SK-N-SH (cell line): ENCODE measurements around the gene FPR2. TPM values are rescaled to one million over a fixed set of nuclear protein-coding genes. Genes with fewer than 3 reads are reported as not detected.

Experiments
- CTCF ChIA-PET: fragments of 300-600, 350-600 bp; formaldehyde crosslinking; extraction: SDS; loops from one replicate; lab custom pipeline; 2021; lab: Yijun Ruan, JAX
- POLR2A ChIA-PET: fragments of 350-600 bp; sonication (Branson Sonifier 250); formaldehyde crosslinking; extraction: SDS; loops from one replicate; lab custom pipeline; 2020; ENCODE audit warnings: antibody characterized with exemption, inconsistent platforms; lab: Yijun Ruan, JAX
- DNase-seq: peaks from one replicate; pipeline ENCODE4 v3.0.0; 2012
- H2AFZ ChIP-seq: fragments of 200-600 bp; sonication (generic); 2 replicates; pipeline ENCODE4 v1.8.1; 2016; ENCODE audit warnings: antibody characterized with exemption, mild to moderate bottlenecking, low read depth
- H3F3A ChIP-seq: fragments of 200-600 bp; sonication (generic); replicated peaks from 2 replicates; pipeline ENCODE3; 2016; ENCODE audit warnings: antibody characterized with exemption, mild to moderate bottlenecking; ENCODE audit not compliant: insufficient read depth
- H3K27ac ChIP-seq, 2 experiments: fragments of 200-500 bp in 1 of 2; fragments of 200-600 bp in 1 of 2; sonication (Bioruptor generic) in 1 of 2; sonication (generic), shearing (Covaris generic) in 1 of 2; 2 replicates each; pipeline versions ENCODE4 v1.5.1 to v1.6.1; 2014 to 2016; ENCODE audit warnings: low read depth in 2 of 2, inconsistent platforms in 1 of 2, low read length in 1 of 2, mild to moderate bottlenecking in 1 of 2, mixed read lengths in 1 of 2
- H3K27me3 ChIP-seq: fragments of 200-600 bp; sonication (generic), shearing (Covaris generic); 2 replicates; pipeline ENCODE4 v1.6.1; 2016; ENCODE audit warnings: mixed run types; ENCODE audit not compliant: insufficient read depth
- H3K36me3 ChIP-seq, 2 experiments: fragments of 200-500 bp in 1 of 2; fragments of 200-600 bp in 1 of 2; sonication (Bioruptor generic) in 1 of 2; sonication (generic) in 1 of 2; replicated peaks in 1 of 2; 2 replicates each; pipeline versions ENCODE3 to v1.5.1; 2014 to 2016; ENCODE audit warnings: low read length in 1 of 2, mild to moderate bottlenecking in 1 of 2; ENCODE audit not compliant: insufficient read depth in 2 of 2, control insufficient read depth in 1 of 2
- H3K4me1 ChIP-seq, 2 experiments: fragments of 200-500 bp in 1 of 2; fragments of 200-600 bp in 1 of 2; sonication (Bioruptor generic) in 1 of 2; sonication (generic), shearing (Covaris generic) in 1 of 2; 2 replicates each; pipeline versions ENCODE4 v1.5.1 to v1.6.1; 2014 to 2016; ENCODE audit warnings: low read depth in 1 of 2, low read length in 1 of 2, mixed run types in 1 of 2; ENCODE audit not compliant: insufficient read depth in 2 of 2, control insufficient read depth in 1 of 2
- H3K4me2 ChIP-seq: fragments of 200-600 bp; sonication (generic), shearing (Covaris generic); 2 replicates; pipeline ENCODE4 v1.6.1; 2017; ENCODE audit warnings: mixed run types
- H3K4me3 ChIP-seq, 2 experiments: fragments of 200-500 bp in 1 of 2; fragments of 200-600 bp in 1 of 2; sonication (Bioruptor generic) in 1 of 2; sonication (generic), shearing (Covaris generic) in 1 of 2; 2 replicates each; pipeline versions ENCODE4 v1.5.1 to v1.8.1; 2014 to 2016; ENCODE audit warnings: low read depth in 2 of 2, inconsistent platforms in 1 of 2, low read length in 1 of 2, mild to moderate bottlenecking in 1 of 2, mixed read lengths in 1 of 2, moderate library complexity in 1 of 2
- H3K79me2 ChIP-seq: fragments of 200-600 bp; sonication (generic); 2 replicates; pipeline ENCODE4 v1.8.1; 2017; ENCODE audit warnings: mild to moderate bottlenecking; ENCODE audit not compliant: insufficient read depth
- H3K9ac ChIP-seq: fragments of 200-600 bp; sonication (generic); 2 replicates; pipeline ENCODE4 v1.6.1; 2017; ENCODE audit warnings: mixed run types
- H3K9me2 ChIP-seq: fragments of 200-600 bp; sonication (generic); 2 replicates; pipeline ENCODE4 v1.6.1; 2017; ENCODE audit warnings: mixed run types
- H3K9me3 ChIP-seq: fragments of 200-600 bp; sonication (generic); 2 replicates; pipeline ENCODE4 v1.6.1; 2017; ENCODE audit warnings: mixed run types, mild to moderate bottlenecking, moderate library complexity
- H4K20me1 ChIP-seq: fragments of 200-600 bp; sonication (generic); 2 replicates; pipeline ENCODE4 v1.6.1; 2017; ENCODE audit warnings: mild to moderate bottlenecking, mixed run types; ENCODE audit not compliant: insufficient read depth
- EP300 ChIP-seq, 2 experiments: IDR thresholded peaks; 2 replicates each; pipeline versions ENCODE4 v1.4.0 to v1.6.1; 2012; ENCODE audit warnings: borderline replicate concordance in 1 of 2, low read depth in 1 of 2, low read length in 1 of 2
- FOXJ3 ChIP-seq: sonication (generic); formaldehyde crosslinking; IDR thresholded peaks from 2 replicates; pipeline ENCODE4 v1.5.1; 2020; ENCODE audit warnings: mild to moderate bottlenecking, missing genetic modification reagents
- FOXM1 ChIP-seq: IDR thresholded peaks from 2 replicates; pipeline ENCODE4 v1.4.0; 2012; ENCODE audit warnings: low read depth, mild to moderate bottlenecking
- GABPA ChIP-seq: IDR thresholded peaks from 2 replicates; pipeline ENCODE4 v1.4.0; 2012; ENCODE audit warnings: low read depth, mild to moderate bottlenecking
- GATA2 ChIP-seq: sonication (generic); formaldehyde crosslinking; IDR thresholded peaks from 2 replicates; pipeline ENCODE4 v1.5.0; 2020; ENCODE audit warnings: mild to moderate bottlenecking, missing genetic modification reagents
- JUND ChIP-seq: IDR thresholded peaks from 2 replicates; pipeline ENCODE4 v1.4.0; 2012
- MEF2A ChIP-seq: IDR thresholded peaks from 2 replicates; pipeline ENCODE4 v1.4.0; 2012; ENCODE audit warnings: low read depth, borderline replicate concordance
- MXI1 ChIP-seq: IDR thresholded peaks from 2 replicates; pipeline ENCODE4 v1.6.1; 2012; ENCODE audit warnings: mild to moderate bottlenecking, low read depth, low read length, improper control_type of control experiment
- NRF1 ChIP-seq: IDR thresholded peaks from 2 replicates; pipeline ENCODE4 v1.6.1; 2012; ENCODE audit warnings: low read depth, mild to moderate bottlenecking, low read length
- POLR2AphosphoS5 ChIP-seq: IDR thresholded peaks from 2 replicates; pipeline ENCODE4 v1.6.1; 2012; ENCODE audit warnings: low read depth, low read length
- RCOR1 ChIP-seq: fragments of 150-350 bp; IDR thresholded peaks from 2 replicates; pipeline ENCODE4 v1.6.1; 2017; ENCODE audit warnings: antibody characterized with exemption, low read length
- SIN3A ChIP-seq: IDR thresholded peaks from 2 replicates; pipeline ENCODE4 v1.6.1; 2012; ENCODE audit warnings: low read depth, mild to moderate bottlenecking, low read length, moderate library complexity, borderline replicate concordance
- SMC3 ChIP-seq: IDR thresholded peaks from 2 replicates; pipeline ENCODE4 v1.6.1; 2012; ENCODE audit warnings: low read depth, low read length, improper control_type of control experiment
- TAF1 ChIP-seq: IDR thresholded peaks from 2 replicates; pipeline ENCODE4 v1.6.1; 2012; ENCODE audit warnings: low read depth, mild to moderate bottlenecking, low read length, moderate library complexity, borderline replicate concordance
- TCF12 ChIP-seq: IDR thresholded peaks from 2 replicates; pipeline ENCODE4 v1.4.0; 2012
- WGBS: methylation state at CpG from one replicate; pipeline ENCODE4 v1.1.6; 2017; ENCODE audit warnings: low lambda C conversion rate; 5-methylcytosine and 5-hydroxymethylcytosine counted together
- polyA plus RNA-seq, 3 experiments: library from polyadenylated mRNA; depleted of rRNA; stranded (reverse); fragments of >200 nt; gene quantifications; 2 replicates each; pipeline ENCODE4 v1.2.3, GENCODE V29; 2012
- TF ChIP-seq, protein P1 (sequence below): fragments of 200-600 bp; sonication (generic); IDR thresholded peaks from 2 replicates; pipeline ENCODE4 v1.6.1; 2017; ENCODE audit warnings: antibody characterized with exemption, mild to moderate bottlenecking, moderate library complexity
- TF ChIP-seq, protein P2 (sequence below): fragments of 150-350 bp; IDR thresholded peaks from 2 replicates; pipeline ENCODE4 v1.6.1; 2017; ENCODE audit warnings: antibody characterized with exemption, low read length, low read depth, borderline replicate concordance
- TF ChIP-seq, protein P3 (sequence below): fragments of 150-350 bp; IDR thresholded peaks from 2 replicates; pipeline ENCODE4 v1.6.1; 2016; ENCODE audit warnings: mild to moderate bottlenecking, low read depth, low read length
- TF ChIP-seq, protein P4 (sequence below): IDR thresholded peaks from 2 replicates; pipeline ENCODE4 v1.6.1; 2012; ENCODE audit warnings: mild to moderate bottlenecking, low read depth, low read length, moderate library complexity
- TF ChIP-seq, protein P5 (sequence below): IDR thresholded peaks from 2 replicates; pipeline ENCODE4 v1.4.0; 2012; ENCODE audit warnings: low read depth, borderline replicate concordance

The FPR2 gene
- polyA plus RNA-seq, 1 of the 3 experiments (the other 2 are of a cell fraction), result not detected

DNA sequence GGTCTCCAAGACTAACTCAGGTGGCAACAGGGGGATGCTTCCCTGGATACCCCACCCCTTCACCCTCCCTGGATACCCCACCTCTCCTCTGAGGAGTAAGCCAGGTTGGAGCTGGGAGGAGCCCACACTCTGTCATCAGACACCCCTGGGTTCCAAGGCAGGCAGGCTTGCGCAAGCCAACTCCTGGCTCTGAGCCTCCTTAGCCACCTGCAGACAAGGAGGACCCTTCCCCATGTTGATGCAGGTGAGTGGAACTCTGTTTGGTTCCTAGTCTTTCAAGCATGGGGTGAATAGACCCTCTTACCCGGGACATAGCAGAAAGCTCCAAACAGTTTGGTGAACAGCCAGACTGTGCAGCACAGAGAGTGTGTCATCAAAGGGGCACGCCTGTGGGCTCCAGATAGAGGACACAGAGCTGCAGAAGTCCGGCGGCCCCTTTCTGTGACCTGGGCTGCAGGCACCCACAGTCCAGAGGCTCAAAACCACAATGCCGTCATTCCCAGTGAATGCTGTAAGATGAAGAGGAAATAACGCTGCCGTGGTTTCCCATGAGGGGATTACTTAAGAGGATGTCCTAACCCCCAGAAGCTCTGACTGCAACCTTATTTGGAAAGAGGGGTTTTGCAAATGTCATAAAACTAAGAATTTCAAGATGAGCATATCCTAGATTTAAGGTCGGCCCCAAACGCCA lies 25.1 kb upstream of the FPR2 start:
- Histone ChIP-seq H3K9me3 (no peaks in the 10 kb centered on the region), H3K79me2 (no peaks in the 10 kb centered on the region), H3K9ac (no peak overlapping the region), H3K4me3 (no peak overlapping the region), H3F3A (no peaks in the 10 kb centered on the region), H3K4me2 (0 out of 2 replicates have a peak overlapping the region, but pooled peaks have one; percentile 6), H2AFZ (no peak overlapping the region), H3K9me2 (no peaks in the 10 kb centered on the region), H4K20me1 (no peaks in the 10 kb centered on the region), H3K36me3 (no peaks in the 10 kb centered on the region), H3K27ac (no peak overlapping the region), H3K4me1 (no peaks in the 10 kb centered on the region), H3K27me3 (peaks cover 59% of the 10 kb centered on the region; the same call in 1 of the 2 replicates)
- ChIA-PET POLR2A (no interaction called here), CTCF (interaction anchor here (1.1 kb wide), 1 partner anchor 15 kb away, joined by 3 read pairs; no protein-coding TSS in a partner anchor)
- TF ChIP-seq, protein P1, sequence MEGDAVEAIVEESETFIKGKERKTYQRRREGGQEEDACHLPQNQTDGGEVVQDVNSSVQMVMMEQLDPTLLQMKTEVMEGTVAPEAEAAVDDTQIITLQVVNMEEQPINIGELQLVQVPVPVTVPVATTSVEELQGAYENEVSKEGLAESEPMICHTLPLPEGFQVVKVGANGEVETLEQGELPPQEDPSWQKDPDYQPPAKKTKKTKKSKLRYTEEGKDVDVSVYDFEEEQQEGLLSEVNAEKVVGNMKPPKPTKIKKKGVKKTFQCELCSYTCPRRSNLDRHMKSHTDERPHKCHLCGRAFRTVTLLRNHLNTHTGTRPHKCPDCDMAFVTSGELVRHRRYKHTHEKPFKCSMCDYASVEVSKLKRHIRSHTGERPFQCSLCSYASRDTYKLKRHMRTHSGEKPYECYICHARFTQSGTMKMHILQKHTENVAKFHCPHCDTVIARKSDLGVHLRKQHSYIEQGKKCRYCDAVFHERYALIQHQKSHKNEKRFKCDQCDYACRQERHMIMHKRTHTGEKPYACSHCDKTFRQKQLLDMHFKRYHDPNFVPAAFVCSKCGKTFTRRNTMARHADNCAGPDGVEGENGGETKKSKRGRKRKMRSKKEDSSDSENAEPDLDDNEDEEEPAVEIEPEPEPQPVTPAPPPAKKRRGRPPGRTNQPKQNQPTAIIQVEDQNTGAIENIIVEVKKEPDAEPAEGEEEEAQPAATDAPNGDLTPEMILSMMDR, result no peak
- TF ChIP-seq, protein P2, sequence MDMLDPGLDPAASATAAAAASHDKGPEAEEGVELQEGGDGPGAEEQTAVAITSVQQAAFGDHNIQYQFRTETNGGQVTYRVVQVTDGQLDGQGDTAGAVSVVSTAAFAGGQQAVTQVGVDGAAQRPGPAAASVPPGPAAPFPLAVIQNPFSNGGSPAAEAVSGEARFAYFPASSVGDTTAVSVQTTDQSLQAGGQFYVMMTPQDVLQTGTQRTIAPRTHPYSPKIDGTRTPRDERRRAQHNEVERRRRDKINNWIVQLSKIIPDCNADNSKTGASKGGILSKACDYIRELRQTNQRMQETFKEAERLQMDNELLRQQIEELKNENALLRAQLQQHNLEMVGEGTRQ, result no peak
- TF ChIP-seq MEF2A, result no peak
- TF ChIP-seq FOXM1, result no peak
- no peak for TF ChIP-seq MXI1
- no peak for TF ChIP-seq RCOR1
- TF ChIP-seq TAF1, result no peak
- TF ChIP-seq, protein P3, sequence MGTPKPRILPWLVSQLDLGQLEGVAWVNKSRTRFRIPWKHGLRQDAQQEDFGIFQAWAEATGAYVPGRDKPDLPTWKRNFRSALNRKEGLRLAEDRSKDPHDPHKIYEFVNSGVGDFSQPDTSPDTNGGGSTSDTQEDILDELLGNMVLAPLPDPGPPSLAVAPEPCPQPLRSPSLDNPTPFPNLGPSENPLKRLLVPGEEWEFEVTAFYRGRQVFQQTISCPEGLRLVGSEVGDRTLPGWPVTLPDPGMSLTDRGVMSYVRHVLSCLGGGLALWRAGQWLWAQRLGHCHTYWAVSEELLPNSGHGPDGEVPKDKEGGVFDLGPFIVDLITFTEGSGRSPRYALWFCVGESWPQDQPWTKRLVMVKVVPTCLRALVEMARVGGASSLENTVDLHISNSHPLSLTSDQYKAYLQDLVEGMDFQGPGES, result no peak
- TF ChIP-seq, protein P4, sequence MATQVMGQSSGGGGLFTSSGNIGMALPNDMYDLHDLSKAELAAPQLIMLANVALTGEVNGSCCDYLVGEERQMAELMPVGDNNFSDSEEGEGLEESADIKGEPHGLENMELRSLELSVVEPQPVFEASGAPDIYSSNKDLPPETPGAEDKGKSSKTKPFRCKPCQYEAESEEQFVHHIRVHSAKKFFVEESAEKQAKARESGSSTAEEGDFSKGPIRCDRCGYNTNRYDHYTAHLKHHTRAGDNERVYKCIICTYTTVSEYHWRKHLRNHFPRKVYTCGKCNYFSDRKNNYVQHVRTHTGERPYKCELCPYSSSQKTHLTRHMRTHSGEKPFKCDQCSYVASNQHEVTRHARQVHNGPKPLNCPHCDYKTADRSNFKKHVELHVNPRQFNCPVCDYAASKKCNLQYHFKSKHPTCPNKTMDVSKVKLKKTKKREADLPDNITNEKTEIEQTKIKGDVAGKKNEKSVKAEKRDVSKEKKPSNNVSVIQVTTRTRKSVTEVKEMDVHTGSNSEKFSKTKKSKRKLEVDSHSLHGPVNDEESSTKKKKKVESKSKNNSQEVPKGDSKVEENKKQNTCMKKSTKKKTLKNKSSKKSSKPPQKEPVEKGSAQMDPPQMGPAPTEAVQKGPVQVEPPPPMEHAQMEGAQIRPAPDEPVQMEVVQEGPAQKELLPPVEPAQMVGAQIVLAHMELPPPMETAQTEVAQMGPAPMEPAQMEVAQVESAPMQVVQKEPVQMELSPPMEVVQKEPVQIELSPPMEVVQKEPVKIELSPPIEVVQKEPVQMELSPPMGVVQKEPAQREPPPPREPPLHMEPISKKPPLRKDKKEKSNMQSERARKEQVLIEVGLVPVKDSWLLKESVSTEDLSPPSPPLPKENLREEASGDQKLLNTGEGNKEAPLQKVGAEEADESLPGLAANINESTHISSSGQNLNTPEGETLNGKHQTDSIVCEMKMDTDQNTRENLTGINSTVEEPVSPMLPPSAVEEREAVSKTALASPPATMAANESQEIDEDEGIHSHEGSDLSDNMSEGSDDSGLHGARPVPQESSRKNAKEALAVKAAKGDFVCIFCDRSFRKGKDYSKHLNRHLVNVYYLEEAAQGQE, result no peak
- no peak for TF ChIP-seq FOXJ3 (CRISPR knock-in tag)
- TF ChIP-seq GATA2 (CRISPR knock-in tag), result no peak
- TF ChIP-seq, protein P5, sequence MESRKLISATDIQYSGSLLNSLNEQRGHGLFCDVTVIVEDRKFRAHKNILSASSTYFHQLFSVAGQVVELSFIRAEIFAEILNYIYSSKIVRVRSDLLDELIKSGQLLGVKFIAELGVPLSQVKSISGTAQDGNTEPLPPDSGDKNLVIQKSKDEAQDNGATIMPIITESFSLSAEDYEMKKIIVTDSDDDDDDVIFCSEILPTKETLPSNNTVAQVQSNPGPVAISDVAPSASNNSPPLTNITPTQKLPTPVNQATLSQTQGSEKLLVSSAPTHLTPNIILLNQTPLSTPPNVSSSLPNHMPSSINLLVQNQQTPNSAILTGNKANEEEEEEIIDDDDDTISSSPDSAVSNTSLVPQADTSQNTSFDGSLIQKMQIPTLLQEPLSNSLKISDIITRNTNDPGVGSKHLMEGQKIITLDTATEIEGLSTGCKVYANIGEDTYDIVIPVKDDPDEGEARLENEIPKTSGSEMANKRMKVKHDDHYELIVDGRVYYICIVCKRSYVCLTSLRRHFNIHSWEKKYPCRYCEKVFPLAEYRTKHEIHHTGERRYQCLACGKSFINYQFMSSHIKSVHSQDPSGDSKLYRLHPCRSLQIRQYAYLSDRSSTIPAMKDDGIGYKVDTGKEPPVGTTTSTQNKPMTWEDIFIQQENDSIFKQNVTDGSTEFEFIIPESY, result no peak
- TF ChIP-seq NRF1, result no peak
- TF ChIP-seq SIN3A, result no peak
- no peak for TF ChIP-seq SMC3
- no peak for TF ChIP-seq JUND
- no peak for TF ChIP-seq TCF12
- no peak for TF ChIP-seq POLR2AphosphoS5
- TF ChIP-seq GABPA, result no peak
- TF ChIP-seq EP300 (IDR thresholded peaks at IDR 0.05; ENCODE audit: borderline replicate concordance in 1 of 2, low read depth in 1 of 2, low read length in 1 of 2), result no peak
- 9% methylated on average over 9 of the region's 10 CpGs for whole genome bisulfite sequencing
- DNase-seq, result no peak
